Measurements from ENCODE around the gene ZCCHC24. TPM values are rescaled to one million over a fixed set of nuclear protein-coding genes. Genes with fewer than 3 reads are reported as not detected.

ZCCHC24 gene
- polyA plus RNA-seq, 3 donors: 3.9 to 5.0 (median 4.0) TPM

GRCh38 chr10:79352035-79352877 lies 93.2 kb downstream of the ZCCHC24 start:
- Histone ChIP-seq H4K20me1 (ENCODE audit: insufficient read depth, low read length) (peaks cover 99% of the 10 kb centered on the region), H3K4me2 (replicated peaks; ENCODE audit: extremely low read depth, low read length, poor library complexity, severe bottlenecking) (peak overlapping the region; percentile 32), H3K27me3 (ENCODE audit: control insufficient read depth in 2 of 2, insufficient read depth in 2 of 2, low read length in 2 of 2) (no peaks in the 10 kb centered on the region), H3K36me3 (replicated peaks in 1 of 2; ENCODE audit: control insufficient read depth in 1 of 2, insufficient read depth in 2 of 2, low read length in 2 of 2) (peaks cover 63 to 71% of the 10 kb centered on the region in 2 donors), H3K9ac (ENCODE audit: insufficient read depth, low read length, poor library complexity, severe bottlenecking) (peak overlapping the region; percentile 6), H3K79me2 (ENCODE audit: insufficient read depth, low read length) (peaks cover 76% of the 10 kb centered on the region), H3K4me1 (ENCODE audit: control insufficient read depth in 1 of 2, insufficient read depth in 2 of 2, low read length in 2 of 2) (peaks cover 86 to 95% of the 10 kb centered on the region in 2 donors), H3K27ac (ENCODE audit: low read depth in 1 of 2, low read length in 2 of 2) (peak overlapping the region; percentile 74 to 80), H2AFZ (ENCODE audit: insufficient read depth, low read depth, low read length, poor library complexity, severe bottlenecking) (no peak overlapping the region), H3K4me3 (replicated peaks in 1 of 3; ENCODE audit: low read depth in 2 of 3, low read length in 3 of 3) (peak overlapping the region in 1 of 3 experiments; percentile 37), H3K9me3 (replicated peaks in 1 of 2; ENCODE audit: control insufficient read depth in 1 of 2, insufficient read depth in 1 of 2, low read length in 2 of 2) (no peaks in the 10 kb centered on the region)
- Mint-ChIP-seq H3K9me3 (peaks cover 0 to 1% (median 0%) of the 10 kb centered on the region in 7 donors), H3K27ac (peak overlapping the region; percentile 88 to 94 (median 92)), H3K36me3 (peaks cover 78 to 82% of the 10 kb centered on the region in 2 donors), H3K27me3 (ENCODE audit: low read depth in 3 of 3) (peaks cover 0 to 3% (median 2%) of the 10 kb centered on the region in 3 donors), H3K4me1 (peaks cover 81% of the 10 kb centered on the region), H3K4me3 (peak overlapping the region; percentile 51 to 64)
- peak in 1 of 3 donors; percentile 63 for DNase-seq
- intact Hi-C loops (cut with micrococcal nuclease): loop anchor here (2.0 to 10.0 kb wide), 3 partner anchors 35 to 107 kb away; no protein-coding TSS in a partner anchor
- 74% methylated on average over 10 of the region's 11 CpGs for WGBS (ENCODE audit: insufficient coverage)
- no peak for TF ChIP-seq CTCF (IDR thresholded peaks at IDR 0.05)

DNA sequence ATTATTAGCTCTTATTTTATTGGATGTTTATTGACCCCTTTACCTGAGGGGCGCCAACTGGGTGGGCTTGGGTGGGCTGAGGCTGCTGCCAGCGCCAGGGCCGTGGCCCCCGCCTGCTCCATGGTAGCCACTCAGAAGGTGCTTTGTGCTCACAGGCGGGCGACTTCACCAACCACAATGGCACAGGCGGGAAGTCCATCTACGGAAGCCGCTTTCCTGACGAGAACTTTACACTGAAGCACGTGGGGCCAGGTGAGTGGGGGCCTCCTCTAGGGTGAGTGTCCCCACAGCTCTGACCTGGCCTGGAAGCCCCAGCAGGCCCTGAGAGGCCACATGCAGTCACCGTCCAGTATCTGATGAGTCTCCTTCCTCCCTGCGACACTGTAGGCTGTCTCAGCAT lies 94.1 kb downstream of the ZCCHC24 start:
- peaks cover 0 to 4% (median 3%) of the 10 kb centered on the region in 3 donors for H3K27me3 Mint-ChIP-seq (ENCODE audit: low read depth in 3 of 3)
- H3K27ac Mint-ChIP-seq: peak overlapping the region in 6 of 7 donors; percentile 54 to 93 (median 78)
- Histone ChIP-seq H3K9me3 (replicated peaks in 1 of 2; ENCODE audit: control insufficient read depth in 1 of 2, insufficient read depth in 1 of 2, low read length in 2 of 2) (no peaks in the 10 kb centered on the region), H3K9ac (ENCODE audit: insufficient read depth, low read length, poor library complexity, severe bottlenecking) (no peak overlapping the region), H3K79me2 (ENCODE audit: insufficient read depth, low read length) (peaks cover 84% of the 10 kb centered on the region), H3K4me2 (replicated peaks; ENCODE audit: extremely low read depth, low read length, poor library complexity, severe bottlenecking) (peak overlapping the region; percentile 19), H3K27me3 (ENCODE audit: control insufficient read depth in 2 of 2, insufficient read depth in 2 of 2, low read length in 2 of 2) (no peaks in the 10 kb centered on the region), H3K27ac (ENCODE audit: low read depth in 1 of 2, low read length in 2 of 2) (peak overlapping the region in 1 of 2 donors; percentile 74), H3K36me3 (replicated peaks in 1 of 2; ENCODE audit: control insufficient read depth in 1 of 2, insufficient read depth in 2 of 2, low read length in 2 of 2) (peaks cover 63 to 71% of the 10 kb centered on the region in 2 donors), H3K4me3 (replicated peaks in 1 of 3; ENCODE audit: low read depth in 2 of 3, low read length in 3 of 3) (peak overlapping the region in 1 of 3 experiments; percentile 37), H4K20me1 (ENCODE audit: insufficient read depth, low read length) (peaks cover 90% of the 10 kb centered on the region), H3K4me1 (ENCODE audit: control insufficient read depth in 1 of 2, insufficient read depth in 2 of 2, low read length in 2 of 2) (peaks cover 92 to 98% of the 10 kb centered on the region in 2 donors), H2AFZ (ENCODE audit: insufficient read depth, low read depth, low read length, poor library complexity, severe bottlenecking) (no peak overlapping the region)
- DNase-seq: peak in 1 of 3 donors; percentile 20
- 80% methylated on average over 10 of the region's 13 CpGs for WGBS (ENCODE audit: insufficient coverage)
- H3K4me3 Mint-ChIP-seq: no peak overlapping the region
- peaks cover 0 to 1% (median 0%) of the 10 kb centered on the region in 7 donors for H3K9me3 Mint-ChIP-seq
- H3K4me1 Mint-ChIP-seq: peaks cover 83% of the 10 kb centered on the region
- intact Hi-C loops (cut with micrococcal nuclease): loop anchor here (5.0 to 10.0 kb wide), 2 partner anchors 34 to 107 kb away; no protein-coding TSS in a partner anchor
- no peak for TF ChIP-seq CTCF (IDR thresholded peaks at IDR 0.05)
- peaks cover 73 to 76% of the 10 kb centered on the region in 2 donors for H3K36me3 Mint-ChIP-seq

All from CD14-positive monocyte (primary cell).